ENCODE measurements around the gene HIVEP3.

The HIVEP3 gene

GRCh38 chr1:41539418-41539805 lies 379.3 kb downstream of the HIVEP3 start:
- DNase-seq: no peak

DNA sequence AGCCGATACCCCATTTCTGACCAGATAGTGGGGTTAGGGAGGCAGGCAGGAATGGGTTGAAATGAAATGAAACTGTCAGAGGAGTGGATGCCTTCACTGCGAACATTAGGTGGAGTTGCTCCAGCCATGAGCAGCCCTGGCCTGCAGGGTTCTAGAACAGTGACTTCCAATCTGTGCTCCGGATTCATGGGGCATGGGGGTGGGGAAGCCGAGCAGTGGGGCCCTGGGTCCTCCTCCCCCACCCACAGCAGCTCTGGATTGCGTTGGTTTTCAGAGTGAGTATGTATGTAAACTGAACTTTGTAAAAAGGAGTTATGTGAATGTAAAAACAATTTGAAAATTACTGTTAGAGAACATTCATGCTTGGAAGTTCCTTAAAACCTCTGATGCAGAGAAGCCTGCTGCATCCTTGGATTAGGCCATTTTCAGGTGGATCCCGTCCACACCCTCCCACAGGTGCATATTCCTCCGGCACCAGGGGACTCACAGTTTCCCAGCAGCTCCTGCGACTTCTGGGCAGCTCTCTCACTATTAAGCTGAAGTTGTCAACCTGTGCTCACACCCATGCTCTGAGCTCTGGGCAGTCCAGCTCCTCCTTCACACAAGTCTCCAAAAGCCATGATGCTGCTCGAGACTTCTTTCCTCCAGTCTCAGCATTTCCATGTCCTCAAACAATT lies 379.8 kb downstream of the HIVEP3 start:
- DNase-seq: no peak

- peak; percentile 84 for DNase-seq
Observed at GRCh38 chr1:41537788-41538351, 380.9 kb downstream of the HIVEP3 start.

DNA sequence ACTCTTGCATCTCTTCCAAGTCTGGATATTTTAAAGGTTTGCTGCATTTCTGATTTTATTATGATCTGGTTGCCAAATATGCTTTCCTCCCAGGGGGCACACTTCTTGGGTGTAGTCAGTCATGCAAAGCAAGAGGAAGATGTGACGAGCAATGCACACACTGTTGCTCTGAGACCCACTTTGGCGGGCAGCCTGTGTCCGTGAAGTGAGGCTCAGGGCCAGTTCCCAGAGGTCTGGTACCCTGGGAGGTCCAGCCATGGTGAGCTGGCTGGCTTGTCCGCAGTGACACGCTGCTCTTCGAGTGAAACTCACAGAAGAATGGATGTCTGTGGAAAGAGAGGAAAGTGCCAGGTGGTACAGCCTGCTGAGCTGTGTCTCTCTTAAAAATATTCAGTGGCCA lies 381.5 kb downstream of the HIVEP3 start:
- DNase-seq: peak; percentile 84

- no peak for DNase-seq
Observed at GRCh38 chr1:41536361-41536802, 382.3 kb downstream of the HIVEP3 start.

DNA sequence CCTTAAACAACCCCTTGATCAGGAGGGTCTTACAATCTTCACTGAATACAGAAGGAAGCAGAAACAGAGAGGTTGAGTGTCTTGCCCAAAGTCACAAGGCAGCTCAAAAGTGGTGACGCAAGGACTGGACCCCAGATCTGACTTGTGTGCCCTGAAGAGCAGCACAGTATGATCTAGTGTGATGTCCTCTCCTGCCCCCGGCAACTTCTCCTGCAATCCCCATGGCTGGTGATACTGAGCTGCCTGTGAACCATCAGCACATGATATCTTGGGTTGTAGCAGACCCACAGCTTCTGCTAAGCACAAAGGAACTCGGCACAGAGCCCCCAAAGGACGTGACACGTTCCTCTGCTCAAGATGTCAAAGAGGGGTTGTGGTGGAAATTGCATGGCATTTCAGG lies 383.0 kb downstream of the HIVEP3 start:
- DNase-seq: no peak

GRCh38 chr1:41535276-41535675 lies 383.4 kb downstream of the HIVEP3 start:
- DNase-seq: no peak

DNA sequence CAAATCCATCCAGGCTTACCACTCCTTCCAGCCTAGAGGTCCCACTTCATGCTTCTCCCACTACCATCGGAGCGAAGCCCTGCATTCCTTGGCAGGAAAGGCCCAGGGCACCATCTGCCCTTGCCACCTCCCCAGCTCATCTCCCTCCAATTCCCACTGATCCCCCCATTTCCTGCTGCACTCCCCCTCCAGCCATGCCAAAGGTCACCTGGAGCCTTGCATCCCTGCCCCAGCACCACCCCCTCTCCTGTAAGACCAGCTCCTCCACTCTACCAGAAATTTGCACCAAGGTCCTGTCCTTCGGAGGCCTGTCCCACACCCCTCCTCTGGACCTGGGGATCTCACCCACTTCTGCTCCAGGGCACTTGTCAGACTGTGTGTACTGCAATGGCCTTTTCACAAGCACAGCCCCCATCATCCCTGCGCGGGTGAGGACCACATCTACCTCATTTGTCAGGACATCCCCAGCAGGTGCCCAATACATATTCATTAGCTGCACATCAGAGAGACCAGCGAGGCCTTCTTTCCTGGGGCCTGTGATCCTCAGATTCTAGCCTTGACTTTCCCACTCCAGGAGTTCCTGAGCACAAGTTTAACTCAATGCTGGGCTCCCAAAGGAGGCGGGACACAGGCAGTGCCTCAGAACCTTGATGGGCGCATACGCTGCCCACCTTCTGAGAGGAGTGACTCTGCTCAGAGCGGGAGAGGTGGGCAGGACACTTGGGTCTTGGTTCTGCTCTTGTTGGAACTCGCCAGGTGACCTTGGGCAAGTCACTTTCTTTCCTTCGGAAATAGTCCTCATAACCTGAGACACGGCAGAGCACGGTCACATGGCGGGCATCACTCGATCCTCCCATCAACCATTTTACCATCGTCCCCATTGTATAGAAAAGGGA lies 384.3 kb downstream of the HIVEP3 start:
- DNase-seq: no peak

- no peak for DNase-seq
Observed at GRCh38 chr1:41533731-41534080, 385.0 kb downstream of the HIVEP3 start.

DNA sequence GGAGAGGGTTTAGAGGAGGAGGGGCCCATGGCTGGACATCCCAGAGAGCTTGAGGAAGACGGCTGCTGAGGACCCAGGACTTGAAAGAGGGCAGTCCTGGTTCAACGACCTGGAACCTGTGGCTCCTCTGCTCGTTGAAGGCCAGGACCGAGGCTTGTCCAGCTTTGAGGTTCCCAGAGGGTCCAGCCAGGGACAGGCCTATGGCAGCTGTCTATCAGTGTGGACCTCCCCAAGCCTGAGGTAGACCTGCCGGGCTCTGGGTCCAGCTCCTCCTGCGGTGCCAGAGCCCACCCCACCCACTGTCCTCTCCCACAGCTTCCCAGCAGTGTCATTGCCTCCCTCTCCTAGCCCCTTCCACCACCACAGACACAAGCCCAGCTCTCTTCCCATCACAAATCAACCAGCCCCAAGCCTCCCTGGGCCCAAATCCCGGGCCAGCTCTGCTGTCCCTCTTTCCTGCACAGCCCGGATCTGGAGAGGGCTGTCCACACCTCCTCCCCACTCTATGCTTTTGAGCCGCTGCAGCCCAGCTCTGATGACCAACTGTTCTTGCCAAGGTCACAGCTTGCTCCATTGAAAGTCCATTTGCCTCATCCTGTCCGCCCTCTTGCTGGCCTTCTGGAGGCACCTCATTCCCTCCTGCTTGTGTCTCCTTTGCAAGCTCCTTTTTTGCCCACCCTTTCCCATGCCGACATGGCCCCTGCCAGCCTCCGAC lies 385.5 kb downstream of the HIVEP3 start:
- no peak for DNase-seq

DNA sequence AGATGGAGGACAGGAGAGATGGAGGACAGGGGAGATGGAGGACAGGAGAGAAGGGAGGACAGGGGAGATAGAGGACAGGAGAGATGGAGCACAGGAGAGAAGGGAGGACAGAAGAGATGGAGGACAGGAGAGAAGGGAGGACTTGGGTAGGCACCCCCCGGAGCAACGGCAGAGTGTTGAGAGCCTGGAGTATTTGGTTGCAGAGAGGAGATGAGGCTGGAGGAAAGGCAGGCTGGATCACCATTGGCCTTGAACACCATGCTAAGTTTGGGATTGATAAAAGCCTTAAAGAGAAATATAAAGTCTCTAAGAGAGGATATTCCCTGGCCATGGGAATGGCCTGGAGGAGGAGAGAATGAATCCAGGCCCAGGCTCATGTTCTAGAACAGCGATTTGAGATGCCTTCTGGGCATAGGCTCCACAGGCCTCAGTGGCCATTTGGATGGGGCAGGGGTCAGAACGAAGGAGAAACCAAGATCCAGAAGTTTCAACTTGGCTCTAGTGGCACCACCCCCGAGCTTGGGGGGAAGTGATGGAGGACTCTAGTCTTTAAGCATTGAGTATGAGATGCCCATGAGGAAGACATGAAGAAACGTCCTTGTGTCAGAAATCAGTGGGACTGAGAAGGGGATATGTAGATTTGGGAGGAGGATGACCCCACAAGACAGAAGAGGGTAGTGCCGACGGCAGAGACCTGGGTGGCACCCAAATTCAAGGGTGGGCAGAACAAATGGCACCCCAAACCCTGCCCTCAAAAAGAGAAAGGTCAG lies 386.3 kb downstream of the HIVEP3 start:
- DNase-seq: no peak

DNA sequence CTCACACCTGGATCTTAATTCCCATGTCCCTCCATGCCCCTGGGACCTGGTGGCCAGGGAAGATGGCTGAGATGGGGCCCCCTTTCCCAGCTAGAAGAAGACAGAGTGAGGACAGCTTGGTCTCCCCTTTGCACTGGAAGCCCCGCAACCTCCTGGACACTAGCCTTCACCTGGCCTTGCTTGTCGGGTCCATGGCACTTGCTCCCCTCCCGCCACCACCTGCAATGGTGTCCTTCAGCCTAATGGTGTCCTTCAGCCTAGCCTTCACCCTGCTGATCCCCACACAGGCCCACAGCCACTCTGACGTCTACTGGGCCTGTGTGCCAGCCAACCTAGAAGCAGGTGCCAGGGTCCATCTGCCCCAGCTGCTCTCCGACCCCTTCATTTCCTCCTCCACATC lies 388.3 kb downstream of the HIVEP3 start:
- no peak for DNase-seq

DNA sequence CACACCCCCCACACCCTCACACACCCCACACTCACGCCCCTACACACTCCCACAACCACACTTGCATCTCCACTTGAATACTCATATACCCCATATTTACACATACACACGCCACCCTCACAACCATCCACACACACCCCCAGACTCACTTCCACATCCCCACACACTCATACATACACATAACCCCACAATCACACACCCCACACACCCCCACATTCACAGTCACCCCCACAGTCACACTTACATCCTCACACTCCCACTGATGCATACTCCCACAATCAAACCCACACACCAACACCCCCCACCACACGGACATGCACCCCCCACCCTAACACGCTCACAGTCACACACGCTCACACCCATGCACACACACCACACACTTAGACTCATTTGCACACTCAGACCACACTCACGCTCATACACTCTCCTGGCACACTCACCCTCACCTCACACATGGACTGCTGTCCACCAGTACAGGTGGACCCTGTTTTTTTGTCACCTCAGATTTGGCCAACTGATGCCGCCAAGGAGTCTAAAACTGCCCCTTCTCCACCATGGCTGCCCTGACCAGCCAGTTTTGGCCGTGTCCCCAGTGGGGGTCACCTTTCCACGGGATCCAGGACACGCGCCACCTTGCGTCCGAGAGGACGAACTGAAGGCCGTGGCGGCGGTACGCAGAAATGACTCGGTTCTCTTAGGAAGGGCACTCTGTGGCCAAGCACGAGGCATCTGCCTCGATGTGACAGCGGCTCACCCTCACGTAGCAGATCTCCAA lies 388.9 kb downstream of the HIVEP3 start:
- DNase-seq: no peak

GRCh38 chr1:41528726-41529605 lies 389.8 kb downstream of the HIVEP3 start:
- DNase-seq: no peak

GRCh38 chr1:41528106-41528505 lies 390.6 kb downstream of the HIVEP3 start:
- DNase-seq: no peak

DNA sequence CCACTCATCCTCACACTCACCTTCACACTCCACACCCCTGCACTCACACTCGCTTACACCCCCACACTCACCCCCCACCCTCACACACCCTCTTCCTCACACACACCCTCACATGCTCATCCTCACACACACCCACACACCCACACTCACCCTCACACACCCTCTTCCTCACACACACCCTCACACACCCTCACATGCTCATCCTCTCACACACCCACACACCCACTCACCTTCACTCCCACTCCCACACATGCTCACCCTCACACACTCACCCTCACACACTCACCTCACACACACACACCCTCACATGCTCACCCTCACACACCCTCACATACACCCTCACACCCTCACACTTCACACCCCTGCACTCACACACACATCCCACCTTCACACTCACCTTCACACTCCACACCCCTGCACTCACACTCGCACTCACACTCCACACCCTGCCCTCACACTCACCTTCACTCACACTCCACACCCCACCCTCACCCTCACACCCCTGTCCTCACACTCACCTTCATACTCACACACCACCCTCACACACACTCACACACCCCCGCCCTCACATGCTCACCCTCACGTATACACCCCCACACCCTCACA lies 391.7 kb downstream of the HIVEP3 start:
- DNase-seq: no peak

DNA sequence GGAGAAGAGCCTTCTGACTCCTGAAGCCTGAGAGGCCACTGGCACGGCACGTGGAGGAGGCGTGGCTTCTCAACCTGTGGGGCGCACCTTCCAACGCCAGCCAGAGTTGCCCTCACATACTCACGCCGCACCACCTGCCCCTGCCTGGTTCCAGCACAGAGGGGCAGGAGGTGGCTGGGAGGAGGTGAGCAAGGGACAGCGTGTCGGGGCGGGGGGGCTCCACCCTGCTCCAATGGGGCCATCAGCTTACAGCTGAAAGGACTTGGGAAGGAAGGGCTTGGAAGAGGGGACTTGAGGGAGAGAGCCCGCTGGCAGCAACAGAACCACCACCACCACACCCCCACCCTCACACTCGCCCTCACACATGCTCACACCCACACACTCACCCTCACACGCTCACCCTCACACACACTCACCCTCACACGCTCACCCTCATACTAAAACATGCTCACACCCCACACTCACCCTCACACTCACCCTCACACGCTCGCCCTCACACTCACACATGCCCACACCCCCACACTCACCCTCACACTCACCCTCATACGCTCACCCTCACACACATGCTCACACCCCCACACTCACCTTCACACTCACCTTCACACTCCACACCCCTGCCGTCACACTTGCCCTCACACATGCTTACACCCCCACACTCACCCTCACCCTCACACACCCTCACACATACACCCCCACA lies 392.7 kb downstream of the HIVEP3 start:
- DNase-seq: no peak

GRCh38 chr1:41524676-41525675 lies 393.7 kb downstream of the HIVEP3 start:
- no peak for DNase-seq
